Hepatocyte (in vitro differentiated cells): Measurements from ENCODE around the gene COG2.

Experiments
- EZH2phosphoT487 ChIP-seq: fragments of 200-600 bp; sonication (generic); IDR thresholded peaks from one replicate; pipeline ENCODE4 v1.6.1; 2018; ENCODE audit warnings: antibody characterized with exemption, mild to moderate bottlenecking, low read depth, moderate library complexity; ENCODE audit not compliant: unreplicated experiment, severe bottlenecking
- TF ChIP-seq, protein P1 (sequence below): fragments of 200-600 bp; sonication (generic); IDR thresholded peaks from 2 replicates; pipeline ENCODE4 v1.5.1; 2016; ENCODE audit warnings: antibody characterized with exemption, mild to moderate bottlenecking; ENCODE audit not compliant: poor library complexity

DNA sequence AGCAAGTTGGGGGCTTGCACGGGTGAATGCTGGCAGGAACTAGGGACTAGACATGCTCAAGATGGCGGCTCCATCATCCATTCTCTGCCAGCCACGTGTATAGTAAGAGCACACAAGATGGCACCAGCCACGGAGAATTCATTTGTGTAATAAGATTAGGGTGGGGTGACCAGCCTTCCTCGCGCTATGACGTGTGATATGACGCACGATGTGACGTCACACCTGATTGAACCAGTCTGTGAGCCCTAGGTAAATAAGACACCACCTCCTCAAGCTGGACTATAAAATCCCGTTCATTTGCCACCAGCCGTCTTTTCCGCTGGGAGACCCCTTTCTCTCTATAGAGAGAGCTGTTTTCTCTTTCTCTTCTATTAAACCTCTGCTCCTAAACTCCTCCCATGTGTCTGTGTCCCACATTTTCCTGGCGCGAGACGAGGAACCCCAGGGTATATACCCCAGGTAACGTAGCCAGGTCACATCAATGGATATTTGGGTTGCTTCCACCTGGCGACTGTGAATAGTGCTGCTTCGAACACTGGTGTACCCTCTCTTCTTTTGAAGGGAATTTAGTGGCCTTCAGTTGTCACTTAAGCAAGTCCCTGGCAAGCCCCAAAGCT is 18.1 kb upstream of the COG2 start:
- TF ChIP-seq, protein P1, sequence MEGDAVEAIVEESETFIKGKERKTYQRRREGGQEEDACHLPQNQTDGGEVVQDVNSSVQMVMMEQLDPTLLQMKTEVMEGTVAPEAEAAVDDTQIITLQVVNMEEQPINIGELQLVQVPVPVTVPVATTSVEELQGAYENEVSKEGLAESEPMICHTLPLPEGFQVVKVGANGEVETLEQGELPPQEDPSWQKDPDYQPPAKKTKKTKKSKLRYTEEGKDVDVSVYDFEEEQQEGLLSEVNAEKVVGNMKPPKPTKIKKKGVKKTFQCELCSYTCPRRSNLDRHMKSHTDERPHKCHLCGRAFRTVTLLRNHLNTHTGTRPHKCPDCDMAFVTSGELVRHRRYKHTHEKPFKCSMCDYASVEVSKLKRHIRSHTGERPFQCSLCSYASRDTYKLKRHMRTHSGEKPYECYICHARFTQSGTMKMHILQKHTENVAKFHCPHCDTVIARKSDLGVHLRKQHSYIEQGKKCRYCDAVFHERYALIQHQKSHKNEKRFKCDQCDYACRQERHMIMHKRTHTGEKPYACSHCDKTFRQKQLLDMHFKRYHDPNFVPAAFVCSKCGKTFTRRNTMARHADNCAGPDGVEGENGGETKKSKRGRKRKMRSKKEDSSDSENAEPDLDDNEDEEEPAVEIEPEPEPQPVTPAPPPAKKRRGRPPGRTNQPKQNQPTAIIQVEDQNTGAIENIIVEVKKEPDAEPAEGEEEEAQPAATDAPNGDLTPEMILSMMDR = no peak
- TF ChIP-seq EZH2phosphoT487 = no peak
